ENCODE results near the gene MARCHF6.
"Not testable (repeated sequence)": the region's sequence is repeated elsewhere in the genome, so short reads cannot be mapped to it uniquely, and the experiment has no call there.

Gene MARCHF6

GRCh38 chr5:10352430-10353240 lies 860 bp upstream of the MARCHF6 start:
- H3K9me3 Mint-ChIP-seq = no peaks in the 10 kb centered on the region
- peaks cover 29% of the 10 kb centered on the region for H3K36me3 Mint-ChIP-seq (ENCODE audit: low read depth)
- peak overlapping the region; percentile 98 for H3K27ac Mint-ChIP-seq
- peaks cover 37% of the 10 kb centered on the region for H3K4me1 Mint-ChIP-seq (ENCODE audit: low read depth)
- H3K27me3 Mint-ChIP-seq = no peaks in the 10 kb centered on the region
- DNase-seq = no peak
- H3K4me3 Mint-ChIP-seq = peak overlapping the region; percentile 93

- peak overlapping the region; percentile 99 for H3K4me3 Mint-ChIP-seq
- H3K27me3 Mint-ChIP-seq = no peaks in the 10 kb centered on the region
- H3K36me3 Mint-ChIP-seq (ENCODE audit: low read depth) = peaks cover 39% of the 10 kb centered on the region
- no peaks in the 10 kb centered on the region for H3K9me3 Mint-ChIP-seq
- peaks cover 48% of the 10 kb centered on the region for H3K4me1 Mint-ChIP-seq (ENCODE audit: low read depth)
- H3K27ac Mint-ChIP-seq = peak overlapping the region; percentile 99
- DNase-seq = peak; percentile 72
These were observed 765 bp downstream of the MARCHF6 start for GRCh38 chr5:10354048-10354872.

- peak overlapping the region; percentile 99 for H3K27ac Mint-ChIP-seq
- no peak for DNase-seq
- peak overlapping the region; percentile 99 for H3K4me3 Mint-ChIP-seq
- no peaks in the 10 kb centered on the region for H3K27me3 Mint-ChIP-seq
- no peaks in the 10 kb centered on the region for H3K9me3 Mint-ChIP-seq
- peaks cover 53% of the 10 kb centered on the region for H3K4me1 Mint-ChIP-seq (ENCODE audit: low read depth)
- peaks cover 44% of the 10 kb centered on the region for H3K36me3 Mint-ChIP-seq (ENCODE audit: low read depth)
These were observed 1.8 kb downstream of the MARCHF6 start for GRCh38 chr5:10355071-10355889.

- H3K4me1 Mint-ChIP-seq (ENCODE audit: low read depth) = peaks cover 70% of the 10 kb centered on the region
- DNase-seq = no peak
- H3K36me3 Mint-ChIP-seq (ENCODE audit: low read depth) = peaks cover 42% of the 10 kb centered on the region
- H3K9me3 Mint-ChIP-seq = no peaks in the 10 kb centered on the region
- no peak overlapping the region for H3K4me3 Mint-ChIP-seq
- H3K27me3 Mint-ChIP-seq = no peaks in the 10 kb centered on the region
- H3K27ac Mint-ChIP-seq = peak overlapping the region; percentile 24
These were observed 5.5 kb downstream of the MARCHF6 start for GRCh38 chr5:10358999-10359398.

DNA sequence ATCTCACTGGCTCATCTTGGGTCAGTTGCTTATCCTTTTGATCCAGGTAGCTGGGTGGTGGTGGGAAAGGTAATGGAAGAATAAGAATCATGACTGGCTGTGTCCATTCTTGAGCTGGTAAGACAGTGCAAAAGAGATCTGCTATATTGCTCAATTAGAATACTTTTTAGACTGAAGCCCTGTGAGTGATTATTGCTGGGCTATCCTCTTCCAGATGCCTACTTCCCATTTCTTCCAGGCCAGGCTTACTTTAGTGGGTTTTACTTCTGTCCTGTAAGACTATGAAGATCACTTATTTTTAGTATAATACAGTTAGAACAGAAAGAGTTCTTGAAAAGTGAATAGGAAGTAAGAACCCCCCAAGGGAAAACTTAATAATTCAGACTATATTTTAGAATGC lies 7.2 kb downstream of the MARCHF6 start:
- H3K27me3 Mint-ChIP-seq = no peaks in the 10 kb centered on the region
- H3K27ac Mint-ChIP-seq = no peak overlapping the region
- no peak overlapping the region for H3K4me3 Mint-ChIP-seq
- H3K4me1 Mint-ChIP-seq (ENCODE audit: low read depth) = peaks cover 76% of the 10 kb centered on the region
- H3K36me3 Mint-ChIP-seq (ENCODE audit: low read depth) = peaks cover 33% of the 10 kb centered on the region
- DNase-seq = no peak
- H3K9me3 Mint-ChIP-seq = no peaks in the 10 kb centered on the region

- Mint-ChIP-seq H3K4me1 (ENCODE audit: low read depth) (peaks cover 77% of the 10 kb centered on the region), H3K4me3 (no peak overlapping the region), H3K36me3 (ENCODE audit: low read depth) (peaks cover 31% of the 10 kb centered on the region), H3K9me3 (no peaks in the 10 kb centered on the region), H3K27me3 (no peaks in the 10 kb centered on the region), H3K27ac (peak overlapping the region; percentile 16)
- no peak for DNase-seq
These were observed 10.2 kb downstream of the MARCHF6 start for GRCh38 chr5:10363519-10364185.

DNA sequence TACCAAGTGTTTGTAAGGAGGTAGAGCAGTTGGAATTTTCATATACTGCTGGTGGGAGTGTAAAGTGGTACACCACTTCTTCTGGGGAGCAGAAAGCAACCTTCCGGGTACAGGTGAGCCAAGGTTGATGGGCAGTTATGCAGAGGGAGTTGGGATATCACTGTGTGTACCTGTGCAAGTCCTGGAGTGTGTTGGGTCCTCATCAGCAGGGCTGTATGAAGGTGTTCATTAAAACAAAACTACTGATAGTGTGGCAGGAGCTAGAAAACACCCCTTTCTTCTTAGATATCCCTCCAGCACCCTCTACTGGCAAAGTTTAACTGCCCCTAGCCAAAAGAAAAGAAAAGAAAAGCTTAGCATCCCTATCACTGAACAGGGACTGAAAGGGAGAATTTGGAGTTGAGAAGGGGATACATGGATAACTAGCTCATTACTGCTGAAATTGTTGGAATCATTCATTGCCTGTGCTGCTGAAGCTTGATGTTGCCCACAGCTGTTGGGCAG lies 10.7 kb downstream of the MARCHF6 start:
- Mint-ChIP-seq H3K4me1 (ENCODE audit: low read depth) (peaks cover 78% of the 10 kb centered on the region), H3K27me3 (no peaks in the 10 kb centered on the region), H3K36me3 (ENCODE audit: low read depth) (peaks cover 30% of the 10 kb centered on the region), H3K4me3 (no peak overlapping the region), H3K27ac (peak overlapping the region; percentile 16), H3K9me3 (no peaks in the 10 kb centered on the region)
- no peak for DNase-seq

DNA sequence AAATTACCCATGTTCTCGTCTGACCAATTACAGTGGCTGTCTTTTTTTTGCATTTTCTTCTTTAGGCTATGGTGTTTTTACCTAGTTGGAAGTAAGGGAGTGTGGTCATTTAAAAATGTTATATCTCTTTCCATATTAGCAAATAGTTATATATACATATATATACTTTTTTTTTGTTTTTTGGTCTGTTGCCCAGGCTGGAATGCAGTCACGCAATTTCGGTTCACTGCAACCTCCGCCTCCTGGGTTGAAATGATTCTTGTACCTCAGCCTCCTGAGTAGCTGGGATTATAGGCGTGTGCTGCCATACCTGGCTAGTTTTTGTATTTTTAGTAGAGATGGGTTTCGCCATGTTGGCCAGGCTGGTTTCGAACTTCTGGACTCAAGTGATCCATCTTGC lies 12.3 kb downstream of the MARCHF6 start:
- no peaks in the 10 kb centered on the region for H3K9me3 Mint-ChIP-seq
- DNase-seq = no peak
- no peaks in the 10 kb centered on the region for H3K27me3 Mint-ChIP-seq
- H3K4me1 Mint-ChIP-seq (ENCODE audit: low read depth) = peaks cover 76% of the 10 kb centered on the region
- peaks cover 31% of the 10 kb centered on the region for H3K36me3 Mint-ChIP-seq (ENCODE audit: low read depth)
- H3K27ac Mint-ChIP-seq = no peak overlapping the region
- no peak overlapping the region for H3K4me3 Mint-ChIP-seq

GRCh38 chr5:10366310-10367272 lies 13.1 kb downstream of the MARCHF6 start:
- Mint-ChIP-seq H3K9me3 (no peaks in the 10 kb centered on the region), H3K36me3 (ENCODE audit: low read depth) (peaks cover 33% of the 10 kb centered on the region), H3K27me3 (no peaks in the 10 kb centered on the region), H3K4me1 (ENCODE audit: low read depth) (peaks cover 77% of the 10 kb centered on the region), H3K4me3 (no peak overlapping the region), H3K27ac (peak overlapping the region; percentile 55)
- no peak for DNase-seq

DNA sequence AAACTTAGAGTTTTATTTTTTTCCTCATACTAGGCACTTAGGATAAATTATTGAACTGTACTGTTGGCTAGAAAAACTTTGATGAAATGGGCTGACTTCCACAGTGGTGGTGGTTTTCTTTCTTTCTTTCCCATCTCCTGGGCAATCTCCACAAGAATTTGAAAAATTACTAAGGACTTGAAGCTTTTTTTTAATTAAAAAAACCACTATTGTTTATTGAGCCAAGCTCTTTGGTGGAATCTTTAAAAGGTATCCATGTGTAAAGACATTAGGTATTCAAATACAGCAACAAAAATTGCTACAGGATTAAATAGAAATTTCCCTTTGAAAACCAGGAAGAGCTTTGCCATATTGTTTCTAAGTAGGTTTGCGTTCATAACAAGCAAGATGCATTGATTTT lies 14.1 kb downstream of the MARCHF6 start:
- DNase-seq = no peak
- peaks cover 30% of the 10 kb centered on the region for H3K36me3 Mint-ChIP-seq (ENCODE audit: low read depth)
- H3K9me3 Mint-ChIP-seq = no peaks in the 10 kb centered on the region
- H3K27me3 Mint-ChIP-seq = no peaks in the 10 kb centered on the region
- peaks cover 78% of the 10 kb centered on the region for H3K4me1 Mint-ChIP-seq (ENCODE audit: low read depth)
- H3K27ac Mint-ChIP-seq = no peak overlapping the region
- no peak overlapping the region for H3K4me3 Mint-ChIP-seq

- no peak for DNase-seq
- no peak overlapping the region for H3K4me3 Mint-ChIP-seq
- H3K4me1 Mint-ChIP-seq (ENCODE audit: low read depth) = peaks cover 81% of the 10 kb centered on the region
- H3K27me3 Mint-ChIP-seq = no peaks in the 10 kb centered on the region
- H3K36me3 Mint-ChIP-seq (ENCODE audit: low read depth) = peaks cover 34% of the 10 kb centered on the region
- peak overlapping the region; percentile 58 for H3K27ac Mint-ChIP-seq
- no peaks in the 10 kb centered on the region for H3K9me3 Mint-ChIP-seq
These were observed 17.4 kb downstream of the MARCHF6 start for GRCh38 chr5:10370931-10371330.

DNA sequence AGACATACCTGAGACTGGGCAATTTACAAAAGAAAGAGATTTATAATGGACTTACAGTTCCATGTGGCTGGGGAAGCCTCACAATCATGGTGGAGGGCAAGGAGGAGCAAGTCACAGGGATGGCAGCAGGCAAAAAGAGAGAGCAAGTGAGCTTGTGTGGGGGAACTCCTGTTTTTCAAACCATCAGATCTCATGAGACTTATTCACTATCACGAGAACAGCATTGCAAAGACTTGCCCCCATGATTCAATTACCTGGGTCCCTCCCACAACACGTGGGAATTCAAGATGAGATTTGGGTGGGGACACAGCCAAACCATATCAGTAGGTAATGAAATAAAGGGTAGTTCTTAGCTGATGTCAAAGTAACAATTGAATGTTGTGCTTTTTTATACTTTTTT lies 17.9 kb downstream of the MARCHF6 start:
- H3K4me1 Mint-ChIP-seq (ENCODE audit: low read depth) = peaks cover 84% of the 10 kb centered on the region
- not testable (repeated sequence) for H3K27me3 Mint-ChIP-seq, H3K9me3 Mint-ChIP-seq, DNase-seq, H3K4me3 Mint-ChIP-seq
- H3K36me3 Mint-ChIP-seq (ENCODE audit: low read depth) = peaks cover 39% of the 10 kb centered on the region
- H3K27ac Mint-ChIP-seq = peak overlapping the region; percentile 58

All from activated T-cell treated with anti-CD3 and anti-CD28 coated beads, Interleukin-2, amount 50 U/mL, for 24 hours (primary cell).